HG03469 (cell line): ENCODE results near the gene TMEM203.

Source experiments
- ATAC-seq: cut with Tn5 transposase; IDR thresholded peaks from one replicate; pipeline ENCODE4 v1.9.1; 2021; ENCODE audit warnings: mild to moderate bottlenecking, moderate library complexity, moderate number of reproducible peaks; ENCODE audit not compliant: unreplicated experiment

The TMEM203 gene

GRCh38 chr9:137219757-137220316 is 14.4 kb upstream of the TMEM203 start:
- ATAC-seq: no peak

DNA sequence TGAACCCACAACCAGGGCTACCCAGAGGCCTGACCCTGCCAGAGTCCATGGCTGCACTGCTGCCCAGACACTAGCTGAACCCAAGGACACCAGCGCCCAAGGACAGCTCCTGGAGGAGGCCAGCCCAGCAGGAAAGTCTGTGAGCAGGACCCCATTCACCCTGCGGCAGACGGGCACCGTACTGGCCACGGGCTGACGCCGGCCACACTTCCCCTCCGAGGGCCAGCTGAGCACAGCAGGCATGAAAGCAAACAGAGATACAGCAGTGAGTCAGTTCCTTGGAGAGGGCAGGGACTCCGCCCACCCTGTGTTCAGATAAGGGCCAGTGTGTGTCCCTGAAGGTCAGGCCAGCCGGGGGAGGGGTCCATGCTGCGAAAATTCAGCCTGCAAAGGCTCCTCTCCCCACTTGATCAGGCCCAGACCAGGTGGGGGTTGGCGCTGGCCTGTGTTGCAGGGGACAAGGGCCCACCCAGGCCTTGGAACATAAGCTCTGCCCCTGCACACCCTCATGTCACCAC is 13.4 kb upstream of the TMEM203 start:
- no peak for ATAC-seq

DNA sequence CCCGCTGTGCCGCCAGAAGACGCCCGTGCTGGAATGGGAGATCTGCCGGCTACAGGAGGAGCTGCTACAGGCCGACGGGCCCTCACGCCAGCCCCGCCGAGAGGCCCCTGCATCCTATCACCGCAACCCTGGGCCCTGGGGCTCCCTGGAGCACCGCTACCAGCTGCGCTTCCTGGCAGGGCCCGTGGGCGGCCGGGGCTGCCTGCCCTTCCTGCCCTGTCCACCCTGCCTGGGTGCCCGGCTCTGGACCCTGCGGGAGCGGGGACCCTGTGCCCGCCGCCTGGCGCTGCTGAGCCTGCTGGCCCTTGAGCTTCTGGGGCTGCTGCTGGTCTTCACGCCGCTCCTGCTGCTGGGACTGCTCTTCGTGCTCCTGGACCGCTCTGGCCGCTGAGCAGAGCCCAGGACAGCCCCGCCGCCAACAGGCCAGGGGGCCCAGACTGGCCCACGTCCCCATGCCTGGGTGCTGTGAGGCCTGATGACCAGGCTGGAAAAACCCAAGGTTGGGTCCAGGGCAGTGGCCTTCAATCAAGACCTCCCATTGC is 12.8 kb upstream of the TMEM203 start:
- no peak for ATAC-seq

- ATAC-seq: no peak
Measured at GRCh38 chr9:137217276-137218211, 12.1 kb upstream of the TMEM203 start.

GRCh38 chr9:137216188-137216965 is 10.9 kb upstream of the TMEM203 start:
- ATAC-seq: no peak

DNA sequence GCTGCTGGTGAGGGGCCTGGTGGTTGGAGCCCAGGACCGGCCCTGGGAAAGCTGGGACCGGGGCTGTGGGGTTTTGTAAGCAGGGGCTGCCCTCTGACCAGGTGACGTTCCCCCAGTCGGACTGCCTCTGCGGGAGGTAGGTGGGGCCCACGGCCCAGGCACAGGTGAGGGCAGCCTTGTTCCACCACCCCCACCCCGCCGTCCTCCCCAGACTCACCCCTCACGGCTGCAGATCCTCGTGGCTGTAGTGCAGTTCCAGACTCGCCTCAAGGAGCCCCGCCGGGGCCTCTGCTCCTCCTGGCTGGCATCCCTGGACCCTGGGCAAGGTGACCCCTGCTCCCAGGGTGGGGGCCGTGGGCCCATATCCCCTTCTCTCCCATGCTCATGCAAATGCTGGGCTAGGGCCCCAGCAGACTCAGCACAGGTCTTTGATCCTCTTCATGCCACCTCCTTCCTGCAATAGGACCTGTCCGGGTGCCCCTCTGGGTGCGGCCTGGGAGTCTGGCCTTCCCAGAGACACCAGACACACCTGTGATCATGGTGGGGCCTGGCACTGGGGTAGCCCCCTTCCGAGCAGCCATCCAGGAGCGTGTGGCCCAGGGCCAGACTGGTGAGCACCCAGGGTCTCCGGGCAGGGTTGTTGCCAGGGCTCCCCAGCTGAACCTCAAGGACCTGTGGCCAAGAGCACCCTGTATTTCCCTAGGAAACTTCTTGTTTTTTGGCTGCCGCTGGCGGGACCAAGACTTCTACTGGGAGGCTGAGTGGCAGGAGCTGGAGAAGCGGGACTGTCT is 9.9 kb upstream of the TMEM203 start:
- ATAC-seq: no peak

DNA sequence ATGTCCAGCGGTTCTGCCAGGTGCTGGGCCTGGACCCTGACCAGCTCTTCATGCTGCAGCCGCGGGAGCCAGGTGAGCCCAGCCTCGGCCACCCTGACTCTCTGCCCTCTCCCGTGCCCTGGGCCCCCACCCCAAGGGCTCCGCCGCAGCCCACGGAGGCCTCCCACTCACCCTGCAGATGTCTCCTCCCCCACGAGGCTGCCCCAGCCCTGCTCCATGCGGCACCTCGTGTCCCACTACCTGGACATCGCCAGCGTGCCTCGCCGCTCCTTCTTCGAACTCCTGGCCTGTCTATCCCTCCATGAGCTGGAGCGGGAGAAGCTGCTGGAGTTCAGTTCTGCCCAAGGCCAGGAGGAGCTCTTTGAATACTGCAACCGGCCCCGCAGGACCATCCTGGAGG is 9.2 kb upstream of the TMEM203 start:
- ATAC-seq: no peak

DNA sequence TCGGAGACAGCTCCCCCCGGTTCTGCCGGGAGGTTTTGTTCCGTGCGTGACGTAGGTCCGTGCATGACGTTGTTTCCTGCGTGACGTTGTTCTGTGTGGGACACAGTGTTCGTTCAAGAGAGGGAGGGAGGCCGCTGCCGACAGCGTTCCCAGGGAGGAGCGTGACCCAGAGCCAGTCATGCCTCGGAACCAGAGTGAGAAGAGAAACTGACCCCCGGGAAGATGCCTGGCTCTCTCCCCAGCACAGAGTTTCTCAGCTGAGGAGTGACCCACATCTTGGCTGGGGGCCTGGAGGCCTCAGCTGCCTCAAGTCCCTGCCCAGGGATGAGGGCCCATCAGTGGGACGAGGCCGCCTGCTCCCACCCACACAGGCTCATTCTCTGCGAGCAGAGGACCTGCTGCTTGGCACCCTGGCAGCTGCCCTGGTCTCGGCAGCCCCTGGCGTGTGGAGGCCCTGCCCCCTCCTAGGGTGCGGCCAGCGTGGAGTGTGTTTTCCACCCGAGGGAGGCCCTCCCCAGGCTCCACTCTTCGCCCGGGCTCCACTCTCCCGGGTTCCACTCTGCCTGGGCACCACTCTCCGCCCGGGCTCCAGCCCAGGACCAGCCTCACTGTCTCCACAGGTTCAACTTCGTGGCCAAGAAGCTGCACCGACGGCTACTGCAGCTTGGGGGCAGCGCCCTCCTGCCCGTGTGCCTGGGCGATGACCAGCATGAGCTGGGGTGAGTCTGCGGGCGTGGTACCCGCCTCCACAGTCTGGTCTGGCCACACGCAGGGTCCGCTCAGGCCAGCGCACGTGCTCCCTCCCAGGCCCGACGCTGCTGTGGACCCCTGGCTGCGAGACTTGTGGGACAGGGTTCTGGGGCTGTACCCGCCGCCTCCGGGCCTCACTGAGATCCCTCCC is 8.0 kb upstream of the TMEM203 start:
- ATAC-seq: no peak

DNA sequence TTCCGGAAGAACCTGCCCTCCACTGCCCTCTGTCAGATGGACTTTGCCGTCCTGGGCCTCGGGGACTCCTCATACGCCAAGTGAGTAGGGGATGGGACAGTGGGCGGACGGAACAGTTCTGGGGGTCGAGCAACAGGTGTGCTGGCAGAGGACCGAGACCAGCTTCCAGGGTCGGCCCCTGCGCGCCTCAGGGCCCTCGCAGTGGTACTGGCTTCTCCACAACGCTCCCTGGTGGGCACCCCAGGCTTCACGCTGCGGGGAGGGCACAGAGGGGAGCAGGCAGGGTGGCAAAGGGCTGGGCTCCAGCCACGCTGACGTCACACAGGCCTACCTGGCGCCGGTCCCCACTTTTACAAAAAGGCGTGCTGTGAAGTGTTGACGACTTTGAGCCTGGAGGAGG is 7.1 kb upstream of the TMEM203 start:
- ATAC-seq: no peak

GRCh38 chr9:137211532-137211931 is 6.1 kb upstream of the TMEM203 start:
- no peak for ATAC-seq

GRCh38 chr9:137206602-137207001 is 1.2 kb upstream of the TMEM203 start:
- ATAC-seq: no peak

DNA sequence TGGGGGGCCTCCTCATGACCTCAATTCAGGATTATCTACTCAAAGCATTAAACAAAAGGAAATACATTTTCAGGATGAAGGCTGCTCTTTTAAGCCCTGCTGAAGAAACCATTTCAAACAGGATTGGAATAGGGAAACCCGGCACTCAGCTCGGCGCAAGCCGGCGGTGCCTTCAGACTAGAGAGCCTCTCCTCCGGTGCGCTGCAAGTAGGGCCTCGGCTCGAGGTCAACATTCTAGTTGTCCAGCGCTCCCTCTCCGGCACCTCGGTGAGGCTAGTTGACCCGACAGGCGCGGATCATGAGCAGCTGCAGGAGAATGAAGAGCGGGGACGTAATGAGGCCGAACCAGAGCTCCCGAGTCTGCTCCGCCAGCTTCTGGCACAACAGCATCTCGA is 720 bp downstream of the TMEM203 start:
- no peak for ATAC-seq

GRCh38 chr9:137202966-137203365 is 2.5 kb downstream of the TMEM203 start:
- no peak for ATAC-seq

- ATAC-seq: no peak
Measured at GRCh38 chr9:137201205-137201868, 4.1 kb downstream of the TMEM203 start.

- peak; percentile 61 for ATAC-seq
Measured at GRCh38 chr9:137200311-137201204, 4.9 kb downstream of the TMEM203 start, which contains the start of gene TPRN. TSS of gene TPRN (minus strand) at chr9:137200741. CDS start at chr9:137200711, 30 bp downstream.

- ATAC-seq: no peak
Measured at GRCh38 chr9:137199411-137200121, 5.9 kb downstream of the TMEM203 start.

DNA sequence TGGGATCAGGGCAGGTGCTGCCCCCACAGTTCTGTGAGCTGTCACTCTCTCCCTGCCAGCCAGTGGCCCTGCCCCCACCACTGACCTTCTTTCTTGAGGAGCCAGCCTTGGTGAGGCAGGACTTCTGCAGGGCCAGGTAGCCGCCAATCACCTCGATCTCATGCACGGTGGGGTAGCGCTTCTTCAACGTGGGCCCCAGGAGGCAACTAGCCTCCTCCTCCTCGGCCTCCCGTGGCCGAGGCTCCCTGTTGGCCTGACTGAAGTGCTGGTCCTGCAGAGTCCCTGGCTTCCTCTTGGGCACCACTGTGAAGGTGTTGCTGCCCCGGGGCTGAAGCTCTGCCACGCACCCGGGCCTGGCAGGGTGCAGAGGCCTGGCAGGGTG is 6.6 kb downstream of the TMEM203 start:
- ATAC-seq: no peak
